MM.1S (cell line): ENCODE measurements around the gene KYNU.

Experiments
- DNase-seq: peaks from one replicate; pipeline ENCODE4 v3.0.0-alpha.2; 2015
- H2AFZ ChIP-seq: fragments of 300-600 bp; sonication (generic); 2 replicates; pipeline ENCODE4 v1.6.0; 2016; ENCODE audit warnings: antibody characterized with exemption, low read length
- H3F3A ChIP-seq: fragments of 300-600 bp; sonication (generic); 2 replicates; pipeline ENCODE4 v1.6.1; 2016; ENCODE audit warnings: mild to moderate bottlenecking, antibody characterized with exemption, low read length, moderate library complexity, mixed read lengths; ENCODE audit not compliant: insufficient read depth
- H3K27ac ChIP-seq: fragments of 300-600 bp; sonication (generic); 2 replicates; pipeline ENCODE4 v1.5.1; 2016; ENCODE audit warnings: mild to moderate bottlenecking, low read length
- H3K27me3 ChIP-seq: fragments of 300-600 bp; sonication (generic); replicated peaks from 2 replicates; pipeline ENCODE4 v1.6.0; 2016; ENCODE audit warnings: low read length; ENCODE audit not compliant: insufficient read depth
- H3K36me3 ChIP-seq: fragments of 300-600 bp; sonication (generic); replicated peaks from 2 replicates; pipeline ENCODE4 v1.6.1; 2016; ENCODE audit warnings: mild to moderate bottlenecking, low read length, mixed read lengths; ENCODE audit not compliant: insufficient read depth
- H3K4me1 ChIP-seq: fragments of 300-600 bp; sonication (generic); 2 replicates; pipeline ENCODE4 v1.6.1; 2016; ENCODE audit warnings: low read length, mixed read lengths
- H3K4me2 ChIP-seq: fragments of 300-600 bp; sonication (generic); 2 replicates; pipeline ENCODE4 v1.6.0; 2016; ENCODE audit warnings: low read depth, low read length
- H3K4me3 ChIP-seq: fragments of 300-600 bp; sonication (generic); 2 replicates; pipeline ENCODE4 v1.5.1; 2016; ENCODE audit warnings: low read length, mixed read lengths
- H3K79me2 ChIP-seq: fragments of 300-600 bp; sonication (generic); 2 replicates; pipeline ENCODE4 v1.6.1; 2016; ENCODE audit warnings: mixed run types, low read length, mixed read lengths
- H3K9ac ChIP-seq: fragments of 300-600 bp; sonication (generic); 2 replicates; pipeline ENCODE4 v1.6.1; 2016; ENCODE audit warnings: low read length, mixed read lengths
- H3K9me2 ChIP-seq: fragments of 300-600 bp; sonication (generic); replicated peaks from 2 replicates; pipeline ENCODE4 v1.6.1; 2016; ENCODE audit warnings: mild to moderate bottlenecking, low read length, mixed read lengths; ENCODE audit not compliant: insufficient read depth
- H3K9me3 ChIP-seq: fragments of 300-600 bp; sonication (generic); replicated peaks from 2 replicates; pipeline ENCODE4 v1.6.1; 2016; ENCODE audit warnings: mild to moderate bottlenecking, low read length, mixed read lengths; ENCODE audit not compliant: insufficient read depth
- H4K20me1 ChIP-seq: fragments of 300-600 bp; sonication (generic); 2 replicates; pipeline ENCODE4 v1.6.1; 2016; ENCODE audit warnings: mild to moderate bottlenecking, low read length, moderate library complexity, mixed read lengths; ENCODE audit not compliant: insufficient read depth
- EZH2 ChIP-seq: fragments of 300-600 bp; sonication (generic); optimal IDR thresholded peaks from 2 replicates; pipeline ENCODE3; 2017; ENCODE audit warnings: low read depth, mild to moderate bottlenecking, antibody characterized with exemption, low read length, mixed read lengths
- EZH2phosphoT487 ChIP-seq: fragments of 300-600 bp; sonication (generic); IDR thresholded peaks from 2 replicates; pipeline ENCODE4 v1.6.1; 2018; ENCODE audit warnings: antibody characterized with exemption, low read length
- TF ChIP-seq, protein P1 (sequence below): fragments of 300-600 bp; sonication (generic); IDR thresholded peaks from 2 replicates; pipeline ENCODE4 v1.5.1; 2016; ENCODE audit warnings: antibody characterized with exemption, low read length, mixed read lengths

Gene KYNU

GRCh38 chr2:142883526-142883925 is 6.1 kb downstream of the KYNU start:
- H3K27ac ChIP-seq, result no peak overlapping the region
- H3K9me3 ChIP-seq, result no peaks in the 10 kb centered on the region
- no peak overlapping the region for H3K4me2 ChIP-seq

DNA sequence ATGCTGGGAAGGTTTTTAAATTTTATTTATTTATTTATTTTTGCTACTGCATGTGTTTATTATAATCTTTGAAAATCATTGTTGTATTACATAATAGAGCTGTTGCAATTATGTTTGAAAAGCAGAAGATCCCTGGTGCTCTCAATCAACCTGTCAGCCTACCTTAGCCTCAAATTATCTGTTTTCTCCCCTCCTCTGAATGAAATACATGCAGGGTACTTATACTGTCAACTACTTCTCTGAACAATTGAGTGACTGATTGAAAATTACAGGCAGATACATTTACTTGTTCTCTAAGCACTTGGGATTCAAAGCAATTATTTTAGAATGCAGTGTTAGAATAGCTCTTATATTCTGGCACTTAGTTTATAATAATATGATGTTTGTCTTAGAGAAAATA is 8.1 kb downstream of the KYNU start:
- no peaks in the 10 kb centered on the region for H3K9me3 ChIP-seq
- no peak overlapping the region for H3K9ac ChIP-seq
- H4K20me1 ChIP-seq, result no peaks in the 10 kb centered on the region
- no peaks in the 10 kb centered on the region for H3K9me2 ChIP-seq
- no peak overlapping the region for H3K4me3 ChIP-seq
- no peaks in the 10 kb centered on the region for H3K4me1 ChIP-seq
- TF ChIP-seq EZH2phosphoT487, result no peak
- TF ChIP-seq, protein P1, sequence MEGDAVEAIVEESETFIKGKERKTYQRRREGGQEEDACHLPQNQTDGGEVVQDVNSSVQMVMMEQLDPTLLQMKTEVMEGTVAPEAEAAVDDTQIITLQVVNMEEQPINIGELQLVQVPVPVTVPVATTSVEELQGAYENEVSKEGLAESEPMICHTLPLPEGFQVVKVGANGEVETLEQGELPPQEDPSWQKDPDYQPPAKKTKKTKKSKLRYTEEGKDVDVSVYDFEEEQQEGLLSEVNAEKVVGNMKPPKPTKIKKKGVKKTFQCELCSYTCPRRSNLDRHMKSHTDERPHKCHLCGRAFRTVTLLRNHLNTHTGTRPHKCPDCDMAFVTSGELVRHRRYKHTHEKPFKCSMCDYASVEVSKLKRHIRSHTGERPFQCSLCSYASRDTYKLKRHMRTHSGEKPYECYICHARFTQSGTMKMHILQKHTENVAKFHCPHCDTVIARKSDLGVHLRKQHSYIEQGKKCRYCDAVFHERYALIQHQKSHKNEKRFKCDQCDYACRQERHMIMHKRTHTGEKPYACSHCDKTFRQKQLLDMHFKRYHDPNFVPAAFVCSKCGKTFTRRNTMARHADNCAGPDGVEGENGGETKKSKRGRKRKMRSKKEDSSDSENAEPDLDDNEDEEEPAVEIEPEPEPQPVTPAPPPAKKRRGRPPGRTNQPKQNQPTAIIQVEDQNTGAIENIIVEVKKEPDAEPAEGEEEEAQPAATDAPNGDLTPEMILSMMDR, result no peak
- no peak for TF ChIP-seq EZH2
- no peaks in the 10 kb centered on the region for H3K79me2 ChIP-seq
- H2AFZ ChIP-seq, result no peak overlapping the region
- DNase-seq, result no peak
- no peak overlapping the region for H3K4me2 ChIP-seq
- no peaks in the 10 kb centered on the region for H3F3A ChIP-seq
- H3K36me3 ChIP-seq, result no peaks in the 10 kb centered on the region
- no peak overlapping the region for H3K27ac ChIP-seq
- H3K27me3 ChIP-seq, result no peaks in the 10 kb centered on the region

More at GRCh38 chr2:142883526-142883925, 6.1 kb downstream of the KYNU start:
- Histone ChIP-seq H3K9ac (no peak overlapping the region), H3K4me3 (no peak overlapping the region), H3K79me2 (no peaks in the 10 kb centered on the region), H3K36me3 (no peaks in the 10 kb centered on the region), H3K4me1 (no peaks in the 10 kb centered on the region), H4K20me1 (no peaks in the 10 kb centered on the region), H3K27me3 (no peaks in the 10 kb centered on the region), H2AFZ (no peak overlapping the region), H3F3A (no peaks in the 10 kb centered on the region), H3K9me2 (no peaks in the 10 kb centered on the region)
- no peak for DNase-seq
- TF ChIP-seq EZH2 (no peak), EZH2phosphoT487 (no peak)
- TF ChIP-seq, protein P1, result no peak

DNA sequence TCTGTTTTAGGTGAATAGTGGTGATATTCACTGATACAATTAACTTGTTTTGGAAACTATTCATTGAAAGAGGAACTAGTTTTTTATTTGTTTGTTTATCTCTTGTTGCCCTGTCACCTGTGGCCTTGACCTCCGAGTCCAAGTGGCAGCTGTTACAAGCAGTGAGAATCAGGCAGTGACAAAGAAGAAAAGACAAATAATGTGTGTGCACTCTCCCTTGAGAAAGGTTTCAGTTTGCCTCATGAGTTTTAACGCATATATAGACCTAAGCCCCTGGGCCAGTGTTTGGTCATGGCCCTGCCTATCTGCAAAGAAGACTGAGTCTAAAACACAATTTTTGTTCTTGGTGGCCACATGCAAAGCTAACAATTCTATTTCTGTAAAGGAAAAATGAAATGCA is 15.3 kb downstream of the KYNU start:
- Histone ChIP-seq H3K9me2 (no peaks in the 10 kb centered on the region), H3K4me3 (no peak overlapping the region), H3K79me2 (no peaks in the 10 kb centered on the region), H4K20me1 (no peaks in the 10 kb centered on the region), H2AFZ (no peak overlapping the region), H3K27me3 (no peaks in the 10 kb centered on the region), H3F3A (no peaks in the 10 kb centered on the region), H3K9ac (no peak overlapping the region), H3K27ac (no peak overlapping the region), H3K4me2 (no peak overlapping the region), H3K9me3 (no peaks in the 10 kb centered on the region), H3K36me3 (no peaks in the 10 kb centered on the region), H3K4me1 (no peaks in the 10 kb centered on the region)
- TF ChIP-seq EZH2 (no peak), EZH2phosphoT487 (no peak)
- TF ChIP-seq, protein P1, result no peak
- DNase-seq, result no peak
